SH-SY5Y (cell line): Measurements from ENCODE around the gene FOXP1.

Source experiments
- GATA2 ChIP-seq: IDR thresholded peaks from 2 replicates; pipeline ENCODE4 v1.6.1; 2011; ENCODE audit warnings: mild to moderate bottlenecking, low read depth, low read length
- GATA3 ChIP-seq: IDR thresholded peaks from 2 replicates; pipeline ENCODE4 v1.6.1; 2011; ENCODE audit warnings: low read depth, mild to moderate bottlenecking, low read length, moderate library complexity

DNA sequence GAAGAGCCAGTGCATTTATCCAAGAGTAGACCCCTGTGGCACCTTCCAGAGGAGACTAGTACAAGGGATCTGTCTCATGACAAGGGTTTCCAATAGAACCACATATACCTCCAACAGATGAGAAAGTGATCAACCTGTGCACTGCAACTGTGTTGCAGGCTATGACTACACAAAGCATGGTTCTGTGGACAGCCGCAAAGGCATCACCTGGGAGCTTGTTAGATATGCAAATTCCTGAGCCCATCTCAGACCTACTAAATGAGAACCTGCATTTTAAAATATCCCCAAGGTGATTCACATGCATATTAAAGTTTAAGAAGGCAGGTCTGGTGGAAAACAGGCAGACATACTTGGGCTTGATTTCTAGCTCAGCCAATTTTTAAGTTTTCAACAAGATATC lies 368.7 kb downstream of the FOXP1 start:
- TF ChIP-seq GATA2 (no peak), GATA3 (no peak)
